A549 (cell line): ENCODE data around the gene PRRG2. TPM values are rescaled to one million over a fixed set of nuclear protein-coding genes. Genes with fewer than 3 reads are reported as not detected.

ENCODE experiments used
- ATAC-seq, 2 experiments: fragments of 200-7000 bp in 1 of 2; fragments of >200 bp in 1 of 2; cut with Nextera tagmentation in 1 of 2; cut with Tn5 transposase in 1 of 2; 3 replicates each; pipeline versions ENCODE4 v1.8.0 to v1.9.1; 2018 to 2020; ENCODE audit warnings: mild to moderate bottlenecking in 1 of 2, moderate library complexity in 1 of 2
- CTCF ChIA-PET: fragments of 300-600 bp; sonication (Branson Sonifier 250); formaldehyde crosslinking; extraction: SDS; loops from one replicate; lab custom pipeline; 2021; ENCODE audit warnings: antibody characterized with exemption, inconsistent platforms; lab: Yijun Ruan, JAX
- POLR2A ChIA-PET: fragments of 350-600 bp; formaldehyde crosslinking; extraction: SDS; loops from one replicate; lab custom pipeline; 2021; ENCODE audit warnings: antibody characterized with exemption, inconsistent platforms; lab: Yijun Ruan, JAX
- DNase-seq, 2 experiments: peaks; one replicate each; pipeline versions ENCODE4 v3.0.0 to v3.0.0-alpha.2; 2011 to 2016; ENCODE audit warnings: low read depth in 1 of 2, low spot score in 1 of 2
- FAIRE-seq: peaks from 2 replicates; lab custom pipeline; 2011; peaks lifted over from hg19 to GRCh38; lab: Jason Lieb, UNC
- H3K27ac ChIP-seq, 2 experiments: fragments of >200 bp; sonication (Bioruptor Twin); formaldehyde crosslinking; 3 replicates each; pipeline ENCODE4 v1.5.1; 2016 to 2017
- H3K4me1 ChIP-seq: fragments of >200 bp; sonication (Bioruptor Twin); formaldehyde crosslinking; 3 replicates; pipeline ENCODE4 v1.6.1; 2016
- H3K4me2 ChIP-seq: fragments of >200 bp; sonication (Bioruptor Twin); formaldehyde crosslinking; 3 replicates; pipeline ENCODE4 v1.6.1; 2016
- H3K4me3 ChIP-seq: fragments of >200 bp; sonication (Bioruptor Twin); formaldehyde crosslinking; 3 replicates; pipeline ENCODE4 v1.5.1; 2016
- H3K9me3 ChIP-seq: fragments of >200 bp; sonication (Bioruptor Twin); formaldehyde crosslinking; 3 replicates; pipeline ENCODE4 v1.6.1; 2016
- CBX2 ChIP-seq: fragments of 200-600 bp; sonication (generic); IDR thresholded peaks from 2 replicates; pipeline ENCODE4 v1.6.1; 2016; ENCODE audit warnings: low read depth, mild to moderate bottlenecking, borderline replicate concordance
- EHMT2 ChIP-seq: fragments of 200-600 bp; sonication (generic); IDR thresholded peaks from 2 replicates; pipeline ENCODE4 v1.6.1; 2016; ENCODE audit warnings: antibody characterized with exemption, low read depth, mild to moderate bottlenecking, moderate library complexity
- FOSB ChIP-seq: fragments of 250-450 bp; sonication (Bioruptor Pico); IDR thresholded peaks from 2 replicates; pipeline ENCODE4 v1.5.0; 2020; ENCODE audit warnings: mild to moderate bottlenecking, moderate library complexity
- FOSL2 ChIP-seq, 2 experiments: fragments of 450-650 bp in 1 of 2; fragments of >200 bp in 1 of 2; sonication (Bioruptor Twin) in 1 of 2; formaldehyde crosslinking; IDR thresholded peaks; 2 replicates each; pipeline versions ENCODE4 v1.5.0 to v1.6.1; 2016 to 2020; ENCODE audit warnings: mild to moderate bottlenecking in 1 of 2, moderate library complexity in 1 of 2
- GATA3 ChIP-seq: IDR thresholded peaks from 2 replicates; pipeline ENCODE4 v1.6.1; 2012; ENCODE audit warnings: borderline replicate concordance
- HDAC2 ChIP-seq: fragments of 200-600 bp; sonication (generic); IDR thresholded peaks from 2 replicates; pipeline ENCODE4 v1.6.1; 2016
- HOXA7 ChIP-seq: fragments of 250-450 bp; sonication (Bioruptor Pico); IDR thresholded peaks from 2 replicates; pipeline ENCODE4 v1.5.0; 2020; ENCODE audit warnings: mild to moderate bottlenecking, moderate library complexity
- MAFK ChIP-seq: fragments of 450-650 bp; IDR thresholded peaks from 2 replicates; pipeline ENCODE4 v1.6.1; 2014; ENCODE audit not compliant: partially characterized antibody
- MAZ ChIP-seq: fragments of 150-350 bp; IDR thresholded peaks from 2 replicates; pipeline ENCODE4 v1.6.1; 2014; ENCODE audit warnings: antibody characterized with exemption, low read depth, low read length, borderline replicate concordance
- NR3C1 ChIP-seq: fragments of >200 bp; sonication (Bioruptor Twin); formaldehyde crosslinking; IDR thresholded peaks from 3 replicates; pipeline ENCODE4 v1.6.1; 2017
- PHF8 ChIP-seq: fragments of 200-600 bp; sonication (generic); IDR thresholded peaks from 2 replicates; pipeline ENCODE4 v1.6.1; 2016; ENCODE audit warnings: low read depth, mild to moderate bottlenecking, antibody characterized with exemption, moderate library complexity, borderline replicate concordance
- RAD21 ChIP-seq, 2 experiments: fragments of >200 bp in 1 of 2; sonication (Bioruptor Twin) in 1 of 2; formaldehyde crosslinking in 1 of 2; IDR thresholded peaks in 1 of 2; conservative IDR thresholded peaks in 1 of 2; 2 replicates in 1 of 2; 3 replicates in 1 of 2; pipeline ENCODE4 v1.6.1; 2012 to 2018; ENCODE audit warnings: inconsistent platforms in 1 of 2
- RARB ChIP-seq: fragments of 250-450 bp; sonication (Bioruptor Pico); IDR thresholded peaks from 2 replicates; pipeline ENCODE4 v1.8.0; 2021; ENCODE audit warnings: mild to moderate bottlenecking, moderate library complexity
- RCOR1 ChIP-seq: fragments of 150-350 bp; IDR thresholded peaks from 2 replicates; pipeline ENCODE4 v1.6.1; 2014; ENCODE audit warnings: antibody characterized with exemption, low read length, low read depth
- SMC3 ChIP-seq: fragments of >200 bp; sonication (Bioruptor Twin); formaldehyde crosslinking; IDR thresholded peaks from 3 replicates; pipeline ENCODE4 v1.6.1; 2018; ENCODE audit warnings: inconsistent platforms
- SREBF2 ChIP-seq: fragments of 450-650 bp; IDR thresholded peaks from 2 replicates; pipeline ENCODE4 v1.6.1; 2014; ENCODE audit warnings: mild to moderate bottlenecking, moderate library complexity
- TP53 ChIP-seq: fragments of 250-450 bp; sonication (Bioruptor Pico); IDR thresholded peaks from 2 replicates; pipeline ENCODE4 v1.5.0; 2021; ENCODE audit warnings: mild to moderate bottlenecking, moderate library complexity
- ZNF302 ChIP-seq: fragments of 250-450 bp; sonication (Bioruptor Pico); IDR thresholded peaks from 2 replicates; pipeline ENCODE4 v1.9.0; 2021; ENCODE audit warnings: inconsistent platforms, mild to moderate bottlenecking, moderate library complexity
- WGBS: methylation state at CpG from one replicate; pipeline ENCODE4 v1.1.6; 2017; ENCODE audit errors: missing lambda C conversion rate; 5-methylcytosine and 5-hydroxymethylcytosine counted together
- polyA plus RNA-seq, 4 experiments: library from polyadenylated mRNA; depleted of rRNA in 3 of 4; stranded (reverse); fragments of >200 nt; fragmentation: RNase III in 1 of 4; extraction: RNeasy Plus Mini Kit Qiagen cat#74134 plus additional on column Dnase treatment in 1 of 4; gene quantifications; 2 replicates in 3 of 4; 3 replicates in 1 of 4; pipeline ENCODE4 v1.2.3, GENCODE V29; 2011 to 2017
- TF ChIP-seq, protein P1 (sequence below): fragments of >200 bp; sonication (Bioruptor Twin); formaldehyde crosslinking; IDR thresholded peaks from 3 replicates; pipeline ENCODE4 v1.6.1; 2016
- TF ChIP-seq, protein P2 (sequence below): fragments of 150-350 bp; IDR thresholded peaks from 2 replicates; pipeline ENCODE4 v1.6.1; 2014; ENCODE audit warnings: low read depth, mild to moderate bottlenecking, low read length
- TF ChIP-seq, protein P3 (sequence below): fragments of 450-650 bp; IDR thresholded peaks from 2 replicates; pipeline ENCODE4 v1.6.1; 2014; ENCODE audit warnings: antibody characterized with exemption
- TF ChIP-seq, protein P4 (sequence below): fragments of 250-450 bp; sonication (Bioruptor Pico); IDR thresholded peaks from 2 replicates; pipeline ENCODE4 v1.5.0; 2020; ENCODE audit warnings: low read depth, mild to moderate bottlenecking, moderate library complexity

PRRG2 gene
- polyA plus RNA-seq, 2 of the 4 experiments (the other 2 are of a cell fraction), result 0.53 to 1.0 TPM

DNA sequence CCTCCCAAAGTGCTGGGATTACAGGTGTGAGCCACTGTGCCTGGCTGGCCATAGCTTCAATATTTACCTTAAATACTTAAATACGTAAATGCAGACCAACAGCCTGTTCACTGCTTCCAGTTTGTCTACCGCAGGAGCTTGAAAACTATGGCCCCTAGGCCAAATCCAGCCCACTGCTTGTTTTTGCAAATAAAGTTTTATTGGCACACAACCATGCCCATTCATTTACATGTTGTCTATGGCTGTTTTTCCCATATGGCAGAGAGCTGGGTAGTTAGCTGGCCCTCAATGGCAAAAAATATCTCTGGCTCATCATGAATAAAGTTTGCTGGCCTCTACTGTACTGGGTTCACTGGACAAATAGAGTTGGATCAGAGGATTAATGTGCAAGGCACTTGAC is 21.7 kb downstream of the PRRG2 start:
- H3K27ac ChIP-seq, result no peak overlapping the region
- 97% methylated on average over 2 of the region's 2 CpGs for WGBS
- POLR2A ChIA-PET, result no interaction called here
- DNase-seq, result no peak
- ATAC-seq, result no peak
- H3K4me3 ChIP-seq, result no peak overlapping the region
- FAIRE-seq, result no peak
- no peaks in the 10 kb centered on the region for H3K9me3 ChIP-seq
- no peak for TF ChIP-seq SMC3
- TF ChIP-seq, protein P1, sequence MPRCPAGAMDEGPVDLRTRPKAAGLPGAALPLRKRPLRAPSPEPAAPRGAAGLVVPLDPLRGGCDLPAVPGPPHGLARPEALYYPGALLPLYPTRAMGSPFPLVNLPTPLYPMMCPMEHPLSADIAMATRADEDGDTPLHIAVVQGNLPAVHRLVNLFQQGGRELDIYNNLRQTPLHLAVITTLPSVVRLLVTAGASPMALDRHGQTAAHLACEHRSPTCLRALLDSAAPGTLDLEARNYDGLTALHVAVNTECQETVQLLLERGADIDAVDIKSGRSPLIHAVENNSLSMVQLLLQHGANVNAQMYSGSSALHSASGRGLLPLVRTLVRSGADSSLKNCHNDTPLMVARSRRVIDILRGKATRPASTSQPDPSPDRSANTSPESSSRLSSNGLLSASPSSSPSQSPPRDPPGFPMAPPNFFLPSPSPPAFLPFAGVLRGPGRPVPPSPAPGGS, result no peak
- no peak for TF ChIP-seq CBX2
- no peak for TF ChIP-seq RARB (CRISPR knock-in tag)
- no peak for TF ChIP-seq FOSL2 (IDR thresholded peaks at IDR 0.05)
- TF ChIP-seq FOSL2 (CRISPR knock-in tag; IDR thresholded peaks at IDR 0.05), result no peak
- TF ChIP-seq RAD21 (conservative IDR thresholded peaks at IDR 0.05 in 1 of 2, IDR thresholded peaks at IDR 0.05 in 1 of 2), result no peak
- no peak for TF ChIP-seq EHMT2
- TF ChIP-seq FOSB (CRISPR knock-in tag), result no peak
- no peak for TF ChIP-seq ZNF302 (CRISPR knock-in tag)
- TF ChIP-seq NR3C1, result no peak
- TF ChIP-seq, protein P2, sequence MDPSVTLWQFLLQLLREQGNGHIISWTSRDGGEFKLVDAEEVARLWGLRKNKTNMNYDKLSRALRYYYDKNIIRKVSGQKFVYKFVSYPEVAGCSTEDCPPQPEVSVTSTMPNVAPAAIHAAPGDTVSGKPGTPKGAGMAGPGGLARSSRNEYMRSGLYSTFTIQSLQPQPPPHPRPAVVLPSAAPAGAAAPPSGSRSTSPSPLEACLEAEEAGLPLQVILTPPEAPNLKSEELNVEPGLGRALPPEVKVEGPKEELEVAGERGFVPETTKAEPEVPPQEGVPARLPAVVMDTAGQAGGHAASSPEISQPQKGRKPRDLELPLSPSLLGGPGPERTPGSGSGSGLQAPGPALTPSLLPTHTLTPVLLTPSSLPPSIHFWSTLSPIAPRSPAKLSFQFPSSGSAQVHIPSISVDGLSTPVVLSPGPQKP, result no peak
- TF ChIP-seq SREBF2, result no peak
- TF ChIP-seq HOXA7 (CRISPR knock-in tag), result no peak
- no peak for TF ChIP-seq RCOR1
- TF ChIP-seq HDAC2, result no peak
- CTCF ChIA-PET, result interaction anchor here (1.0 to 3.2 kb wide), 5 partner anchors 9 to 69 kb away, joined by 3 to 8 read pairs (median 4); no protein-coding TSS in a partner anchor
- no peak overlapping the region for H3K4me2 ChIP-seq
- no peaks in the 10 kb centered on the region for H3K4me1 ChIP-seq

DNA sequence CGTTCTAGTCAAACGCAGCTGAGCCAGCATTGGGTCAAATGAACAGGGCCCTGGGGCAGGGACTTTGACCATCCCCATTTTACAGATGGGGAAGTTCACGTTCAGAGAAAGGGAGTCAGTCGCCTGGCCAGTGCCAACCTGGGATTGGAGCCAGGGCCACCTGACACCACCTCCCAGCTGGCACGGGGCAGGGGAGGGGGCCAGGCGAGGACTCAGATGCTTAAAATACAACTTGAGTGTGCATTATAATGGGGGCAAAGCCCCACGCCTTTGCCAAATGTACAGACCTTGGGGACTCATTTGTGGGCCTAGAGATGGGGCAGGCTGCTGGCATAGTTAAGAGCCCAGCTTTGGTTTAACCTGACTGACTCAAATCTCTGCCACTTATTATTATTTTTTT is 24.5 kb downstream of the PRRG2 start:
- FAIRE-seq (no peak), ATAC-seq (no peak), DNase-seq (no peak)
- ChIA-PET POLR2A (no interaction called here), CTCF (no interaction called here)
- no peaks in the 10 kb centered on the region for H3K4me1 ChIP-seq
- H3K4me3 ChIP-seq, result no peak overlapping the region
- no peak overlapping the region for H3K4me2 ChIP-seq
- H3K9me3 ChIP-seq, result no peaks in the 10 kb centered on the region
- TF ChIP-seq CBX2 (no peak), MAZ (no peak), FOSB (CRISPR knock-in tag) (no peak), SMC3 (no peak), GATA3 (no peak), PHF8 (no peak), MAFK (no peak), TP53 (no peak)
- TF ChIP-seq, protein P3, sequence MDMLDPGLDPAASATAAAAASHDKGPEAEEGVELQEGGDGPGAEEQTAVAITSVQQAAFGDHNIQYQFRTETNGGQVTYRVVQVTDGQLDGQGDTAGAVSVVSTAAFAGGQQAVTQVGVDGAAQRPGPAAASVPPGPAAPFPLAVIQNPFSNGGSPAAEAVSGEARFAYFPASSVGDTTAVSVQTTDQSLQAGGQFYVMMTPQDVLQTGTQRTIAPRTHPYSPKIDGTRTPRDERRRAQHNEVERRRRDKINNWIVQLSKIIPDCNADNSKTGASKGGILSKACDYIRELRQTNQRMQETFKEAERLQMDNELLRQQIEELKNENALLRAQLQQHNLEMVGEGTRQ, result no peak
- TF ChIP-seq, protein P4, sequence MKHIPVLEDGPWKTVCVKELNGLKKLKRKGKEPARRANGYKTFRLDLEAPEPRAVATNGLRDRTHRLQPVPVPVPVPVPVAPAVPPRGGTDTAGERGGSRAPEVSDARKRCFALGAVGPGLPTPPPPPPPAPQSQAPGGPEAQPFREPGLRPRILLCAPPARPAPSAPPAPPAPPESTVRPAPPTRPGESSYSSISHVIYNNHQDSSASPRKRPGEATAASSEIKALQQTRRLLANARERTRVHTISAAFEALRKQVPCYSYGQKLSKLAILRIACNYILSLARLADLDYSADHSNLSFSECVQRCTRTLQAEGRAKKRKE (CRISPR knock-in tag), result no peak
- no peak overlapping the region for H3K27ac ChIP-seq
- WGBS, result 74% methylated on average over 7 of the region's 7 CpGs
